COLO668 (cell line): ENCODE measurements around the gene ADORA1.
A peak's percentile ranks its signal among the peaks of the same experiment; 100 is the strongest.

Experiments used
- DNase-seq: peaks from one replicate; lab custom pipeline; 2025; ENCODE audit not compliant: unreplicated experiment; lab: John Stamatoyannopoulos, UW

ADORA1 gene

DNA sequence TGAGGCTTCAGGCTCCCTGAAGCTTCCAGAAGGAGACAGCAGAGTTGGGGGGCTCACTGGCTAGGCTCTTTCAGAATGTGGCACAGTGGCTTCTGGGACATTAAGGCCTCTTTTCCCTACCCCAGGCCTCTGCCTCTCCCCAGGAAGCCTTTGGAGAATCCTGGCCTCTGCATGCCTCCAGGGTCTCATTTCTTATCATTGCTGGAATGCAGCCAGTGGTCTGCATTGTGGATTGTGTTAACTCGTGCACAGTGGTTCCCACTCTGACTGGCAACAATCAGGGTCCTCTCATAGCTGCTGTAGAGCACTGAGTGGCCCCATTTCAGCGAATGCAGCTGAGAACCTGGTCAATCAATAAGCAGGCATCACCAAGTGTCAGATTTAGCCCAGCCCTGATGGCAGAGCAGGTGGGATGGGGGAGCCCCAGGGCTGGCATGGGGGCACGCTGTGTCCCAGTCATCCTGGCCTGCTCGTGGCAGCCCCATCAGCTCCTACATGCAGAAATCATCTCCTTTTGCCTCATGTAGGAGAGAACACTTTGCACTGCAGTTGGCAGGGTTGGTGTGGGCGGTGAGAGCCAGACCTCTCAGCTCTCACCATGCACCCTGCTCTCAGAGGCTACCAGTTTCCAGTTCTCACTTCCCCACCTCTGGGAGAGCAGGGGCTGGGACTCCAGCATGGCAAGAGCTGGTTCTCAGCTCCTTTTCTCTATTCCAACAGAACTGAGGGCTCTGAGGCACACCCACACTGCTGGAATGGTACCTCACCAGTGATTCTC lies 13.4 kb downstream of the ADORA1 start:
- no peak for DNase-seq

DNA sequence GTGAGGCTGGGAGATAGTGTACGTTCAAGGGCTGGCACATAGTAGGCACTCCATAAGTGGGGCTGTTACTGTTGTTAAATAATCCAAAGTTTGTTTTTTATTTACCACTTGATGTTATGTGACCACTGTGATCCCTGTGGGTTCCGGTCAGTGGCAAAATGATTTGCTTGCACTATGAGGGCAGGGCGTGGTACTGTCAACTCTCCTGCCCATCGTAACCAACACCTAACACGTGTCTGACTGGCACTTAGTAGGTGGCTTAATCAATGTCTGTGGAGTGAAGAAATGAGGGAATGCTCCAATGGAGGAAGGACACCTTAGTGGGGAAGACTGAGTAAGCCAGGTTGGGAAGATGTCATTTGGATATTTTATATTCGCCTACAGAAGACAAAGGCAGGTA lies 14.6 kb downstream of the ADORA1 start:
- DNase-seq = no peak

DNA sequence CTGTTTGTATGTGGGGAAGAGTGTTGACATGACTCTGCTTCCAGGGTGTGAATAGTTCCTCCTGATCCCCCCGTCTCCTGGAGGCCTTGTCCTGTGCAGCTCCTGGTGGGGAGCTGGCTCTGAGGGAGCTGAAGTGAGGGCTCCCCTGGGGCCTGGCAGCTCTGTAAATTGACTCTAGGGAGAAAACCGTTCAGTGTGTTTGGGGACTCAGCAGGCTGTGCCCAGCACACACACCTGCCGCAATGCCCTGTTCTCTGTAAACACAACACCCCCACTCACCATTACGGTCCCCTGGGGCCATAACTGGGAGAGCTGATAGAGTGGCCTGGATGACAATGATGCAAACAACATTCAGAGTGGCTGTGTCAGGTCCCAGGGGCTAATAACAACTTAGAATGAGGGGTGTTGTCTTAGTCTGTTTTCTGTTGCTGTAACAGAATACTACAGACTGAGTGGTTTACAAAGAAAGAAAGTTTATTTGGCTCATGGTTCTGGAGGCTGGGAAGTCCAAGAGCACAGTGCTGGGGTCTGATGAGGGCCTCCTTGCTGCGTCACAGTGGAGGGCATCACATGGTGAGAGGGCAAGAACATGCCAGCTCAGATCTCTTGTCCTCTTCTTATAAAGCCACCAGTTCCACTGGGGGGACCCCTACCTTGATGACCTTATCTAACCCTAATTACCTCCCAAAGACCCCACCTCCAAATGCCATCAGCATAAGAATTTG lies 15.3 kb downstream of the ADORA1 start:
- peak; percentile 91 for DNase-seq

- DNase-seq = no peak
Observed at GRCh38 chr1:203143641-203144040, 16.1 kb downstream of the ADORA1 start.

GRCh38 chr1:203144661-203145060 lies 17.1 kb downstream of the ADORA1 start:
- DNase-seq = no peak

- peak; percentile 14 for DNase-seq
Observed at GRCh38 chr1:203145321-203146041, 18.0 kb downstream of the ADORA1 start.

DNA sequence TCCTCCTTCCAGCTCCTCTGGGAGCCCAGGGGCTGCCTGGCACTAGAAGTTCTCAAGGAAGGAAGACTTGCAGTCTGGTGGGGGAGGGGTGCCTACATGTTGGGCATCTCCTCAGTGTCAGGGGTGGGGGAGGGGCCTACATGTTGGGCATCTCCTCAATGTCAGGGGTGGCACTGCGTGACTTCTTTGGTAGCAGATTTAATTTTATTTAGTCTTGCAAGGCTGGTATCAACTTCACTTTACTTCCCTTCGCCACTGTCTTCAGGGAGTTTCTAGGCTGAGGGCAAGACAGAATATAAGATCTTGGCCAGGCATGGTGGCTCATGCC lies 18.5 kb downstream of the ADORA1 start:
- DNase-seq = no peak

- no peak for DNase-seq
Observed at GRCh38 chr1:203146537-203146936, 19.0 kb downstream of the ADORA1 start.

- no peak for DNase-seq
Observed at GRCh38 chr1:203147376-203147775, 19.9 kb downstream of the ADORA1 start.

- peak; percentile 28 for DNase-seq
Observed at GRCh38 chr1:203148127-203148526, 20.6 kb downstream of the ADORA1 start.

- DNase-seq = no peak
Observed at GRCh38 chr1:203148579-203148978, 21.1 kb downstream of the ADORA1 start.

DNA sequence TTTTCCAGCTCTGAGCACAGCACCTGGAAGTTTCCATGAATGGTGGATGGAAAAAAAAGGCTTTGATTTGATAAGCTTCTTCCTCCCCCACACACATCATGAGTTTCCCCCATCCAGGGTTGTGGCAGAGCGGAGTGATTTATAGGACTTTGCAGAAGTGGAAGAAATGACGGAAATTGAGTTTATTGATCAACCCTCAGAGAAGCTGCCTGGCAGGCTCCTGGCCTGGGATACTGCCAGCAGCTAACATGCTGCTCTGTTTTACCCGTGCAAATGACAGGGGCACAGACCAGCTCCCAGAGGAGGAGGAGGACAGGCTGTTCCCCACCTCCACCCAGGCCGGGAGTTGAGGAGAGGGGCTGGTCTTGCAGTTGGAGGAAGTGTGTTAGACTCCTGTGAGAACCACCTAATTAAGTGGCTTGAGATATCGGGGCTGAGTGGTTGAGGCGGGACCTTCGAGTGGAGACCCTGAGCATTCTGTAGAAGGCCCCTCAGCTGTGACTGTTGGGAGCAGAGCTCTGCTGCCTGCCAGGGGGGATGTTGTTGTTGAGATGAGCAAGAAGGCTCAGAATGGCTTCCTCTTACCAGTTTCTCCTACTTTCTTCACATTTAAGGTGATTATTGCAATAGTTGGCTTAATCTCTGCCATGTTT lies 21.8 kb downstream of the ADORA1 start:
- no peak for DNase-seq

DNA sequence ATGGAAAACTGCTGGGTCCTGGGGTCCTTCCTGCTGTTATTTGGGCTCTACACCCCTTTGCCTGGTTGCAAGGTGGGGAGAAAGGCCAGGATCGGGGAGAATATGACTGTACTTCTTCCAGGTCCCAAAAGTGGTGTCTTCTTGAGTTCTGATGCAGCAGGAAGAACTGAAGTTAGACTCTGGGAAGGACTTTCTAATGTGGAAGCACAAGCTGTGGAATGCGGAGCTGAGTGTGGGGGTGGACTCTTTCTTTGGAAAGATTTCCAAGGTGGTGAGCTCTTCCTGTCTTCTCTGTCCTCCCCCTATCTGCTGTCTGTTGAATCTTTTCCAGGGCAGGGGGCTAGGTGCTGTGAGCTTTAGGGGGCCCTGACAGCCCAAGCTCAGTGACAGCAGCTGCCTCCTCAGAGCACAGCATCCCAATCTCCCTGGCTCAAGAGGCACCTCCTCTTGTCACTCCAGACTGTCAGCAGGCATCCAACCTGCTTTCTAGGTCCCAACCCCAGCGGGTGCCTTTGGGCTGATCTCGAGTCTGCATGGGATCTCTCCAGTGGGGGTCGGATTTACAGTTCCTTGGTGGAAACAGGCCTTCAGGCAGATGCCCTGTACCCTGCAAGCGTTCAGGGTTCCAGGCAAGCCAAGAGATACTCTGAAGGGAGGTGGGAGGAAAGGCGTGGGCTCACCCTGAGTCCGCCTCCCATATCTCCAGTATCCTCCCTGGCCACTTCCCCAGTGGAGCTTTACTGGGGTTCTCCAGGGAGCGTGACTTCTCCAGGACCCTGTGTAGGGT lies 23.2 kb downstream of the ADORA1 start:
- DNase-seq = no peak

DNA sequence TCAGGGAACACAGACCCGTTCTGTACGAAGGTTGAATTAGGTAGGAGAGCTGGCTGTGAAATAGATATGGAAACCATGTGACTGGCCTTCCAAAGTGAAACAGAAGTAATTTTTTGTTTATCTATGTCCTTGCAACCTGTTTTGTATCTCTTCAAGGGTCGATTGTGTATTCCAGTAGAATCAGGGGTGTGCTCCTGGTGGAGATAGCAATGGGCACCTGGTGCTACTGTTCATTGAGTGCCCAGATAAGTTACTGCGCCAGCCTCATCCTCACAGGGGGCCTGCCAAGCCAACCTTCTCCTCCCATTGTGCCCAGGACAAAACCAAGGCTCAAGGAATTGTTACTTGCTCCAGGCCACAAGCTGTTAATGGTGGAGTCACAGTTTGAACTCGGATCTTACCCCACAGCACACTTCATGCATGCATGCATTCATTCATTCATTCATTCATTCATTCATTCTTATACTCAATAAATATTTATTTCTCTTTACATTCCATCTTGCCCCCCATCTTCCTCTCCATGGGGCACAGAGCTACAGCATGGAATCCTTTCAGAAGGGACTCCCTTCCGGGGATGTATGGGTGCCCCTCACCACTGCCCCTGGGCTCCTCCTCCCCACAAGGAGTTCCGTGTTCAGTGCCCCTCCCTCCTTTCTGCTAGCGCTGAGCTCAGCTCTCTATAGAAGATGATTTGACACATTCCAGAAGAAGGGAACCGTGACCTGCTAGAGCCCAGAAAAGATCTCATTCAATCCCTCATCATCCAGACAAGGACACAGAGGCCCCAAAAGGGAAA lies 24.0 kb downstream of the ADORA1 start:
- no peak for DNase-seq

- peak; percentile 58 for DNase-seq
Observed at GRCh38 chr1:203152158-203153034, 24.9 kb downstream of the ADORA1 start.

DNA sequence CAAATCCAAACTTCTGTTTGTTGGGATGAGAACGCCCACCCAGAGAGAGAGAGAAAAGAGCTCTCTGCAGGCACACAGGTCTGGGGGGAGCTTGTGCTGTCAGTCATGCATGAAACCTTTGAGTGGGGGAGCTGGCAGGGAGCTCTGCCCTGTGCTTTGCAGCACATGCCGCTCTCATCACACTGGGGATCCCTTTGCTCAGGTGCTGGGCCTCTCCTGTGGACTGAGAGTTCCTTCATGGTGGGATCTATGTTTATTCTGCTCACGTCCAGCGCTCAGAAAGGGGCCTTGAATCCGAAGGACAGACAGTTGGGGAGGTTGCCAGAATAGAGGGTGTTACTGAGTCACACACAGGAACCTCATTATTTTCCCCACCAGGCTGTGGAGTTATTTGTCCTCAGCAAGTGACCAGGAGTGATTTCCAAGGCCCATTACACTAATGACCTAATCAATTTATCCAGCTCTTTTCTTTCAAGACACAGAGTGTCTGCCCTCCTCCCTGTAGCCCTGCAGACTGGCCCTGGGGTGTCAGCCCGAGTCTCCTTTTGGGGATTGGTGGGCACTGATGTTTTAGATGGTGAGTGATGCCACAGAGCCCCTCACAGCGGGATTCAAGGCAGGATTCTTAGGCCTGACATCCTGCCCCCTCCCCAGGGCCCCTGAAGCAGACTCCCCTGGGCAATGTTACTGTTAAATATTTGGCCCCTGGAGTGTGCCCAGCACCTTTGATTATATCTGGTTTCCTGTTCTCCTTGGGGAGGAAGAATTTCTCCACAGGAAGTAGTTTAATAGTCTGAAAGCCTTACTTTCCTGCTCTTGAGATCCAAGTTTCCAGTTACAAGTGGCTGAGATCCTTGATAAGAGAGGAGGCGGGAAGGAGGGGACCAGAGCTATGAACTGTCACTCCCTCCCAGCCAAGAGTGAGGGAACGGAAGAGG lies 25.8 kb downstream of the ADORA1 start:
- DNase-seq = peak; percentile 18

- DNase-seq = no peak
Observed at GRCh38 chr1:203153989-203154821, 26.7 kb downstream of the ADORA1 start.
